Measurements from ENCODE around the gene P4HA2.

The P4HA2 gene

GRCh38 chr5:132238901-132239500 lies 11.3 kb upstream of the P4HA2 start:
- Histone ChIP-seq H3K9ac (ENCODE audit: low read length) (no peak overlapping the region), H3K9me2 (replicated peaks; ENCODE audit: insufficient read depth, low read length) (no peaks in the 10 kb centered on the region), H2AFZ (ENCODE audit: low read length) (no peak overlapping the region), H3K4me1 (ENCODE audit: low read length) (no peaks in the 10 kb centered on the region), H3K79me2 (ENCODE audit: low read length) (no peaks in the 10 kb centered on the region), H4K20me1 (ENCODE audit: insufficient read depth, low read length) (no peaks in the 10 kb centered on the region), H3K4me2 (ENCODE audit: low read depth, low read length) (no peak overlapping the region), H3K27me3 (replicated peaks; ENCODE audit: insufficient read depth, low read length) (no peaks in the 10 kb centered on the region), H3F3A (ENCODE audit: insufficient read depth, low read length) (no peaks in the 10 kb centered on the region), H3K9me3 (replicated peaks; ENCODE audit: insufficient read depth, low read length) (no peaks in the 10 kb centered on the region), H3K27ac (ENCODE audit: low read length) (no peak overlapping the region), H3K4me3 (ENCODE audit: low read length) (no peak overlapping the region), H3K36me3 (replicated peaks; ENCODE audit: insufficient read depth, low read length) (no peaks in the 10 kb centered on the region)
- TF ChIP-seq CTCF (IDR thresholded peaks at IDR 0.05; ENCODE audit: low read length) (no peak), EZH2phosphoT487 (IDR thresholded peaks at IDR 0.05; ENCODE audit: low read length) (no peak), EZH2 (optimal IDR thresholded peaks at IDR 0.05; ENCODE audit: low read depth, low read length) (no peak)
- DNase-seq = no peak

GRCh38 chr5:132238169-132238744 lies 10.6 kb upstream of the P4HA2 start:
- no peaks in the 10 kb centered on the region for H3K9me2 ChIP-seq (replicated peaks; ENCODE audit: insufficient read depth, low read length)
- no peak overlapping the region for H2AFZ ChIP-seq (ENCODE audit: low read length)
- DNase-seq = peak; percentile 61
- H3K9ac ChIP-seq (ENCODE audit: low read length) = no peak overlapping the region
- no peaks in the 10 kb centered on the region for H3K9me3 ChIP-seq (replicated peaks; ENCODE audit: insufficient read depth, low read length)
- H4K20me1 ChIP-seq (ENCODE audit: insufficient read depth, low read length) = no peaks in the 10 kb centered on the region
- H3K4me1 ChIP-seq (ENCODE audit: low read length) = no peaks in the 10 kb centered on the region
- H3K4me3 ChIP-seq (ENCODE audit: low read length) = no peak overlapping the region
- no peaks in the 10 kb centered on the region for H3K27me3 ChIP-seq (replicated peaks; ENCODE audit: insufficient read depth, low read length)
- no peaks in the 10 kb centered on the region for H3F3A ChIP-seq (ENCODE audit: insufficient read depth, low read length)
- TF ChIP-seq EZH2phosphoT487 (IDR thresholded peaks at IDR 0.05; ENCODE audit: low read length) (no peak), CTCF (IDR thresholded peaks at IDR 0.05; ENCODE audit: low read length) (peak; percentile 76)
- H3K79me2 ChIP-seq (ENCODE audit: low read length) = no peaks in the 10 kb centered on the region
- no peak overlapping the region for H3K27ac ChIP-seq (ENCODE audit: low read length)
- H3K36me3 ChIP-seq (replicated peaks; ENCODE audit: insufficient read depth, low read length) = no peaks in the 10 kb centered on the region
- no peak overlapping the region for H3K4me2 ChIP-seq (ENCODE audit: low read depth, low read length)

- no peak overlapping the region for H3K27ac ChIP-seq (ENCODE audit: low read length)
- H3K4me3 ChIP-seq (ENCODE audit: low read length) = no peak overlapping the region
Observed at GRCh38 chr5:132237670-132238069, 10.0 kb upstream of the P4HA2 start.

More at GRCh38 chr5:132237670-132238069, 10.0 kb upstream of the P4HA2 start:
- Histone ChIP-seq H4K20me1 (ENCODE audit: insufficient read depth, low read length) (no peaks in the 10 kb centered on the region), H2AFZ (ENCODE audit: low read length) (no peak overlapping the region), H3K79me2 (ENCODE audit: low read length) (no peaks in the 10 kb centered on the region), H3F3A (ENCODE audit: insufficient read depth, low read length) (no peaks in the 10 kb centered on the region), H3K4me2 (ENCODE audit: low read depth, low read length) (no peak overlapping the region), H3K9me2 (replicated peaks; ENCODE audit: insufficient read depth, low read length) (no peaks in the 10 kb centered on the region), H3K9ac (ENCODE audit: low read length) (no peak overlapping the region), H3K9me3 (replicated peaks; ENCODE audit: insufficient read depth, low read length) (no peaks in the 10 kb centered on the region), H3K36me3 (replicated peaks; ENCODE audit: insufficient read depth, low read length) (no peaks in the 10 kb centered on the region), H3K27me3 (replicated peaks; ENCODE audit: insufficient read depth, low read length) (no peaks in the 10 kb centered on the region), H3K4me1 (ENCODE audit: low read length) (no peaks in the 10 kb centered on the region)
- no peak for DNase-seq
- no peak for TF ChIP-seq EZH2phosphoT487 (IDR thresholded peaks at IDR 0.05; ENCODE audit: low read length)
- TF ChIP-seq CTCF (IDR thresholded peaks at IDR 0.05; ENCODE audit: low read length) = no peak
- no peak for TF ChIP-seq EZH2 (optimal IDR thresholded peaks at IDR 0.05; ENCODE audit: low read depth, low read length)

Data from MM.1S (cell line).